RWPE2 (cell line): ENCODE results near the gene ANKRD34B.

Experiments
- ATAC-seq: fragments of 200-7000 bp; cut with Tn5 transposase; 3 replicates; pipeline ENCODE4 v1.9.1; 2021; ENCODE audit warnings: low read depth
- DNase-seq: peaks from one replicate; pipeline ENCODE4 v3.0.0-alpha.2; 2020; ENCODE audit warnings: low spot score
- H3K27ac ChIP-seq: fragments of 450-650 bp; 2 replicates; pipeline ENCODE4 v1.5.1; 2017; ENCODE audit warnings: mild to moderate bottlenecking; ENCODE audit not compliant: poor library complexity, severe bottlenecking
- H3K27me3 ChIP-seq: fragments of 250-450 bp; sonication (Bioruptor Pico); 2 replicates; pipeline ENCODE4 v1.5.1; 2021; ENCODE audit warnings: mild to moderate bottlenecking, moderate library complexity; ENCODE audit not compliant: insufficient read depth, poor library complexity, severe bottlenecking
- H3K36me3 ChIP-seq: fragments of 250-450 bp; sonication (Bioruptor Pico); 2 replicates; pipeline ENCODE4 v1.5.1; 2020; ENCODE audit warnings: low read depth, mild to moderate bottlenecking, moderate library complexity
- H3K4me1 ChIP-seq: fragments of 250-450 bp; sonication (Bioruptor Pico); 2 replicates; pipeline ENCODE4 v1.5.1; 2021; ENCODE audit warnings: mild to moderate bottlenecking, moderate library complexity; ENCODE audit not compliant: insufficient read depth, poor library complexity, severe bottlenecking
- H3K4me3 ChIP-seq: fragments of 250-450 bp; sonication (Bioruptor Pico); 2 replicates; pipeline ENCODE4 v1.5.1; 2021; ENCODE audit warnings: mild to moderate bottlenecking, moderate library complexity; ENCODE audit not compliant: severe bottlenecking
- H3K9me3 ChIP-seq: fragments of 250-450 bp; sonication (Bioruptor Pico); 2 replicates; pipeline ENCODE4 v1.5.1; 2021; ENCODE audit warnings: mild to moderate bottlenecking, moderate library complexity; ENCODE audit not compliant: severe bottlenecking
- TF ChIP-seq, protein P1 (sequence below): fragments of 450-650 bp; IDR thresholded peaks from one replicate; pipeline ENCODE4 v1.5.1; 2017; ENCODE audit warnings: mild to moderate bottlenecking, moderate library complexity; ENCODE audit not compliant: poor library complexity, severe bottlenecking

ANKRD34B gene

DNA sequence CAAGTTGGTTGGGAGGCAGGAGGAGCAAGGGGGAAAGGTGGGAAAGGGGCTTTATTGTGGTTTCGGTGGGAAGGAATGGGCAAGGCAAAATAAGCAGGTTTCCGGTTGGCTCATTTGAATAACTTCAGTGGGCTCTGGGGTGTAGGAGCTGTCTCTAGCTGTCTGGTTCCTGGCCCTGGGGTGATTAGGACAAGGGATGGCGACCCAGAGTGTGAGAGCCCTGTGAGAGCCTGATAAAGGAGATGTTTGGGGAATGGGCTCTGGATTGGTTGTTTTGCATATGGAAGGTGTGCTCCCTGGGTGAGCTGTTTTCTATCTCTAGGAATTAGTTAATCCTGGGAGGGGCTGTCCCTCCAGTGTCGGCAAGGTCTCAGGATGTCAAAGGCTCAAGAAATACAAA is 15.4 kb downstream of the ANKRD34B start:
- H3K27ac ChIP-seq: no peak overlapping the region
- no peaks in the 10 kb centered on the region for H3K4me1 ChIP-seq

GRCh38 chr5:80541392-80541791 is 28.7 kb downstream of the ANKRD34B start:
- Histone ChIP-seq H3K4me3 (no peak overlapping the region), H3K27ac (no peak overlapping the region), H3K9me3 (peaks cover 3% of the 10 kb centered on the region), H3K4me1 (no peaks in the 10 kb centered on the region), H3K27me3 (peaks cover 3% of the 10 kb centered on the region), H3K36me3 (no peaks in the 10 kb centered on the region)
- ATAC-seq: no peak
- no peak for DNase-seq
- TF ChIP-seq, protein P1, sequence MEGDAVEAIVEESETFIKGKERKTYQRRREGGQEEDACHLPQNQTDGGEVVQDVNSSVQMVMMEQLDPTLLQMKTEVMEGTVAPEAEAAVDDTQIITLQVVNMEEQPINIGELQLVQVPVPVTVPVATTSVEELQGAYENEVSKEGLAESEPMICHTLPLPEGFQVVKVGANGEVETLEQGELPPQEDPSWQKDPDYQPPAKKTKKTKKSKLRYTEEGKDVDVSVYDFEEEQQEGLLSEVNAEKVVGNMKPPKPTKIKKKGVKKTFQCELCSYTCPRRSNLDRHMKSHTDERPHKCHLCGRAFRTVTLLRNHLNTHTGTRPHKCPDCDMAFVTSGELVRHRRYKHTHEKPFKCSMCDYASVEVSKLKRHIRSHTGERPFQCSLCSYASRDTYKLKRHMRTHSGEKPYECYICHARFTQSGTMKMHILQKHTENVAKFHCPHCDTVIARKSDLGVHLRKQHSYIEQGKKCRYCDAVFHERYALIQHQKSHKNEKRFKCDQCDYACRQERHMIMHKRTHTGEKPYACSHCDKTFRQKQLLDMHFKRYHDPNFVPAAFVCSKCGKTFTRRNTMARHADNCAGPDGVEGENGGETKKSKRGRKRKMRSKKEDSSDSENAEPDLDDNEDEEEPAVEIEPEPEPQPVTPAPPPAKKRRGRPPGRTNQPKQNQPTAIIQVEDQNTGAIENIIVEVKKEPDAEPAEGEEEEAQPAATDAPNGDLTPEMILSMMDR: no peak

More for the DNA sequence above, 15.4 kb downstream of the ANKRD34B start:
- no peak for DNase-seq
- Histone ChIP-seq H3K27me3 (peaks cover 45% of the 10 kb centered on the region), H3K4me3 (no peak overlapping the region), H3K9me3 (no peaks in the 10 kb centered on the region), H3K36me3 (no peaks in the 10 kb centered on the region)
- no peak for ATAC-seq
- TF ChIP-seq, protein P1: no peak

- H3K9me3 ChIP-seq: peaks cover 3% of the 10 kb centered on the region
- TF ChIP-seq, protein P1: no peak
- H3K4me3 ChIP-seq: no peak overlapping the region
- ATAC-seq: no peak
- H3K36me3 ChIP-seq: no peaks in the 10 kb centered on the region
- H3K27ac ChIP-seq: no peak overlapping the region
- no peaks in the 10 kb centered on the region for H3K4me1 ChIP-seq
- no peak for DNase-seq
- H3K27me3 ChIP-seq: peaks cover 3% of the 10 kb centered on the region
These were observed 29.4 kb downstream of the ANKRD34B start for GRCh38 chr5:80540691-80541090.

- H3K27me3 ChIP-seq: no peaks in the 10 kb centered on the region
- TF ChIP-seq, protein P1: no peak
- H3K4me1 ChIP-seq: peaks cover 3% of the 10 kb centered on the region
- H3K36me3 ChIP-seq: no peaks in the 10 kb centered on the region
- H3K4me3 ChIP-seq: no peak overlapping the region
- DNase-seq: peak; percentile 69
- no peak overlapping the region for H3K27ac ChIP-seq
- ATAC-seq: peak; percentile 100
- no peaks in the 10 kb centered on the region for H3K9me3 ChIP-seq
These were observed 53.3 kb downstream of the ANKRD34B start for GRCh38 chr5:80516826-80517225.

- ATAC-seq (no peak), DNase-seq (no peak)
- TF ChIP-seq, protein P1: no peak
- no peaks in the 10 kb centered on the region for H3K36me3 ChIP-seq
- no peak overlapping the region for H3K4me3 ChIP-seq
- H3K4me1 ChIP-seq: no peaks in the 10 kb centered on the region
- no peak overlapping the region for H3K27ac ChIP-seq
- H3K9me3 ChIP-seq: no peaks in the 10 kb centered on the region
- no peaks in the 10 kb centered on the region for H3K27me3 ChIP-seq
These were observed 60.7 kb downstream of the ANKRD34B start for GRCh38 chr5:80509362-80509761.
